Stimulated activated CD8-positive, alpha-beta memory T cell treated with anti-CD3 and anti-CD28 coated beads, Interleukin-2, amount 100 ng/mL, for 1 hour (primary cell): ENCODE results near the gene OR6K2.

Experiments used
- DNase-seq, 2 donors: peaks; one replicate each; pipeline ENCODE4 v3.0.0-alpha.2; 2020; ENCODE audit warnings: low read depth in 2 of 2

Gene OR6K2

DNA sequence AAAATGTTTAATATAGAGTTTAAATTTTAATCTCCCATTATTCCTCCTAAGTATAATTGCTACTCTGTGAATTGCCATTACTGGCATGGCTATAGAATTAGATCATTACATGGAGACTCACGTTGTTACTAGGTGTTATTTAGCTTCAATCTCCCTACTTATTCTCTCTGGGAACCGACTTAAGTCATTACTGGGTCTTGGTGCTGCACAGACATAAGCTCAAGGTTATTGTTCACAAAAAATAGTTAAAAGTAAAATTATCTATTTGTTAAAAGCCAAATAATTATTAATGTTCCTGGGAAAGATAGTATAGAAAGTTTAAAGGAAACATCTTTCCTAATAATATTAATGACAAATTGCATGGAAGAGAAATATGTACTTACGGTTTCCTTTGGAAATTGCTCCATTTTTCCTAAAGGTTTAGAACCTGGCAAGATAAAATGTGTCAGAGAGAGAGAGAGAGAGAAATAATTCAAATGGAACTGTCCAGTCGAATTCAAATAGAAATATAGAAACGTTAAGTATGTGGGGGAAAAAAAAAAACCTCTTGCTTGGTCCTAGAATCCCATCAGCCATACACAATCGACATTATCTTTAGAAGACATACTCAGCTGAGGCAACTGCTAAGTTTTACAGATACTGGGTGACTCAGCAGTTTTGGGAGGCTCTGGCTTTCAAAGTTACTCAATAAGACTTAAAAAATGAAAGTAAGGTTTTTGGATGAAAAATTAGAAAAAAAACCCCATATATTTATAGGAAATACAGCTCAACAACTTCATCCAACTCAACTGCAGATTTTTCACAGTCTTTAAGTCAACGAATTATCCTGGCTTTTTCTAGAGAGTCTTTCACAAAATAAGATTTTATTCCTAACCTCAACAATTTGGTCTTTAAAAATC lies 14.1 kb downstream of the OR6K2 start, which contains the start of gene SPTA1:
SPTA1 (minus strand) TSS at position 605 of the 899 bp plus-strand sequence; CDS start at position 407, 198 bp downstream.
- DNase-seq, result no peak

DNA sequence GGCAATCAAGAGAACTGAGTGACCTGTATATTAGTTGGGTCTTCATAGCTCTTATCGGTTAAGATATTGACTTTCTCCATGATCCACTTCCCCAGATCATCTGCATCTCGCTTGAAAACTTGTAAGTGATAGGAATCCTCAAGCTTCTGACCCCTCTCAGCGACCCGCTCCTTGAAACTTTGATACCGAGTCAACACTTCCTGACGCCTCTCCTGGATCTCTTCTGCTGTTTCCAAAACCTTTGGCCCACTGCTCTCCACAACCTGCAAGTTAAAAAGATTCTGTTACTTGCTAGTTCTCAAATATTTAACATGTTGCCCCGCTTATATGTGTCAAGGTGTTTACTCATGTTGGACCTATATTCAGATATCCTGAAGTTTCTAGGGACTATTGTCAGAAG lies 15.4 kb downstream of the OR6K2 start:
- DNase-seq, result no peak

DNA sequence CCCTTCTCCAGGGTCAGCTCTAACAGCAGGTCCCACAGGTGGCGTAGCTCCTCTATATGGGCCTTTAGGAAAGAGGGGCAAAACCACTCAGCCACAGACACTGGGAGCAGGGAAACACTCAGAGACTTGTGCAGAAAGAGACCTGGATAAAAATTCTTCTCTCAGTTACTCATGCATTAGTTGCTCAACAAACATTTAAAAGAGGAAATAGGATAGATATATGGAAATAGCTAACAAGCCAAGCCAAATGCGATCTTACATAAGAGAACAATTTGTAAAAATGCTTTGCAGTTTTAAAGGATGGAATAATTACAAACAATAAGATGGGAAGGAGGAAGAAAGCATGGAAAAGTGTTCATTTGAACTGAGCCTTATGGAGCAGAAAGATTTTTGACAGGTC lies 18.8 kb downstream of the OR6K2 start:
- no peak for DNase-seq

DNA sequence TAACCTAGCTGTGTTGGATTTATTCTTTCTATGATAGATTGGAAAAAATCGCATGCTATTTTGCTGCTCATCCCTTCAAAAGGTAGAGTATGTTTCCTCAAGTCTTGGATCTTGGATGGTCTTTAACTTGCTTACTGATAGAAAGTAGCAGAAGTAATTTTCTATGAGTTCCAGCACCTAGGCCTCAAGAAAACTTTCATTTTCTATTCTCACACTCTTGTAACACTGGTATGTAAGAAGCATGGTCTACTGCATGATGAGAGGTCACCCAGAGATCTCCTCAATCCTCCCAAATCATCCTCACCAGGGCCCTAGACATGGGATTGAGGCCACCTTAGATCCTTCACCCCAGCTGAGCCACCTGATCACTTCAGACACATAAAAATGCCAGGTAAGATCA lies 21.2 kb downstream of the OR6K2 start:
- DNase-seq, result no peak

DNA sequence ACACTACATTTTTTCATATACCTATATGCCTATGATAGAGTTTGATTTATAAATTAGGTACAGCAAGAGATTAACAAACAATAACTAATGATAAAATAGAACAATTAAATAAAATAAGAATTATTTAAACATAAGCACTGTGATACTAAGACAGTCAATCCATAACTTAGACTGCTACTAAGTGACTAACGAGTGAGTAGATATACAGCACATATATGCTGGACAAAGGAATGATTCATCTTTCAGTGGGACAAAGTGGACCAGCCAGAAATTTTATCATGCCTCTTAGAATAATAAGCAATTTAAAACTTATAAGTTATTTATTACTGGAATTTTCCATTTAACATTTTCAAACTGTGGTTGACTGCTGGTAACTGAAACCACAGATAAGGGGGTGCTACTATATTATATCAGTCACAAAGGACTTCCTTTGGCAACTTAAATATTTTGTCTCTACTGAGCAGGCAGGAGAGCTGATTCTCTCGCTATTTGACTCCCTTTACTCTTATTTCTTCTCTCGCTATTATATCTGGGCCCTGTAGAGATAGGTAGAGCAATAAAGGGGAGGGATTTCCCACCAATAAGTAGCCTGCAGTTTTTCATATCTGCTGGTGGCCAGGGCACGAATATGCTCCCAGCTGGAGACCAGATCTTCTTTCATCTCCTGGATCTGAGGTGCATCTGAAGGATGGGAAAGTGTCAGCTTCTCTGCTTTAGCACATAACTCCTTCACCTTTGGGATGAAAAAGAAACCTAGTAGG lies 24.7 kb downstream of the OR6K2 start:
- DNase-seq, result no peak

DNA sequence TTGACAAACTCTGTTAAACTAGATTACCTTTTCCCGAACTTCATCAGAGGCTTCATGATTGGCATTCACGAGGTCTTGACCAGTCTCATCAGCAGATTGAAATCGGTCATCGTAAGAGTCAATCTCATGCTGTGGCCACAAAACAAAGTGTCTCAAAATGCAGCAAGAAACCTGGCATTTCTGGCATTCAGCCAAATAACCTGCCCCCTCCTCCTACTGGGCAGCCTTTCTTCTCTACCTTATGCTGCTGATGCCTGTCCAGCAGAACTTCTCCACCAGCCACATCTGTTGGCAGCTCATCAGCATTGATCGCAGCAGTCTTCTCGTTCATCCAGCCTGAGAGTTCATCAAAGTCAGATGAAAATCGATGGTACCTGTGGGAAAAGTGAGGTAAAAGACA lies 26.1 kb downstream of the OR6K2 start:
- DNase-seq, result no peak

DNA sequence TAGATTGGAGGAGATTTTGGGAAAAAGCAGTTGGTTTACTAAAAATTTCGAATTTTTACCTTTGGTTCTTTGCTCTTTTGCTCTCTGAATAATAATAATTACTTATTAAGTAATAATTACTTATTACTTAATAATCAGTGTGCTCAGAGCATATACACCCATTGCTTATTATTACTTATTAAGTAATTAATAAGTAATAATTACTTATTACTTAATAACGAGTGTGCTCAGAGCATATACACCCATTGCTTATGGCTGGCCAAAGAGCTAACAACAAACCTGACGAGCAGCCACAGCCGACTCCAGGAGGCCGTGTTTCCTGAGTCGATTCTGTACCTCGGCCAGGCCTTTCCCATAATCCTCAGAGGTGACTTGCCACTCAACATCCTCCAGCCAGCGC lies 34.4 kb downstream of the OR6K2 start:
- DNase-seq, result no peak

DNA sequence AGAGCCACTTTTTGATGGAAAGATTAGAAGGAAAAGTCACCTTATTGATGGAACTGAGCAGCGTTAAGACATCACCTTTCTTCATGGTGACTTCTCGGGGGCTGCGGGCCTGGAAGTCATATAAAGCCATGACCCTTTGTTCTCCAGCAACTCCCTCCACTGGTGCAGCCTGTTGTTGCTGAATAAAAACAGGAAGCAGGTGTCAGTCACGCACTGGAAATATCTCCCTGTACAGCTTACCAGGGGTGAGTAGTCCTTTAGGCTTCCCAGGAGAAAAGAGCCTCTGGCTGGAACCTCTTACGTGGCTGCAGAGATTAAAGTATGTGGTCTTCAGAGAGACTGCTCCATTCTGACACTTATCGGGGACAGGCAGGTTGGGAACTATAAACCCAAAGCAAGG lies 45.9 kb downstream of the OR6K2 start:
- DNase-seq, result no peak

DNA sequence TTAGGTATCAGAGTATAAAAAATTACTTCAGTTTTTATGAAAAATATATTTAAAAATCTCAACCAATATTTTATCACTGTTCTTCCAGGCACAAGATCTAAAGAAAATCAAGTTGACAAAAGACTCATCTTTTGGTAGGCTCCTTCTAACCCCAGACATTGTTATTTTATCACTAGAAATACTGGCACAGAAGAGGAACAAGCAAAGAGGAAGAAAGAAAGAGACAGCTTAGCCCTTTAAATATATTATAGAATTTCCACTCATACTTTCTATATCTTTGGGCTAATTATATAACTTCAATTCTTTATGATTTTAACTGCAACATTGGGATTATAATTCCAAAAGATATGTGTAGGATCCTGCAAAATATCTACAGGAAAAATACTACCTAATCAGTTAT lies 46.4 kb downstream of the OR6K2 start:
- DNase-seq, result no peak

DNA sequence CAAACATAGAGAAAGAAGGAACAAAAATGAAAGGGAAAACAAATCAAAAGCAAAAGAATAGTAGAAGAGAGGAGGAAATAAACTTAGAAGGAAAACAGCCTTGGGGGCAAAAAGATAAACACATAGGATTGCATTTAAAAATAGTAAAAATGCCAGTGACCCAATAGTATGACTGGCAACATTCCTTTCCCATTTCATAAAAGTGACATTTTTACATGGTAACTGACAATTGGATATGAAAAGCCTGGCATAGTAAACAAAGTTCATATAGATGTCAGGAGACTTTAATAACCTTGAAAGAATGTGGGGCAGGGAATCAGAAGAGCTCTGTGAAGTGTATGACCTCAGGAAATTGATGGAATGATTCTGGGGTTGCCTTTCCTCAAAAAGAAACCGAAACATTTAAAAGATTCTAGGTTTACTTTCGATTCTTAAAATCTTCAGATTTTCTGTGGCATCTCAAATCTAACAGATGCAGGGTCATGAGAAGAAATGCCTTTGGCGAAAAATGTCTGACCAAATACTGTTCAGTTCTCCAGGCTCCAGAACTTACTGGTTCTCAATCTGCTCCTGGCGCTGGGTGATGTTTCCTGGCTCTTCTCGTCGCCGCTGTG lies 47.6 kb downstream of the OR6K2 start:
- no peak for DNase-seq
